CD4-positive, alpha-beta T cell treated with Interleukin-15 for 1 hour (primary cell): ENCODE results near the gene FSTL1.

Source experiments
- DNase-seq: peaks from one replicate; pipeline ENCODE4 v3.0.0-alpha.2; 2020

FSTL1 gene

GRCh38 chr3:120450600-120451271 lies at the start of gene FSTL1:
FSTL1 (minus strand) TSS chr3:120450992; CDS start chr3:120450746, 246 bp downstream.
- no peak for DNase-seq

- no peak for DNase-seq
Measured at GRCh38 chr3:120498556-120499346, 48.0 kb upstream of the FSTL1 start.

DNA sequence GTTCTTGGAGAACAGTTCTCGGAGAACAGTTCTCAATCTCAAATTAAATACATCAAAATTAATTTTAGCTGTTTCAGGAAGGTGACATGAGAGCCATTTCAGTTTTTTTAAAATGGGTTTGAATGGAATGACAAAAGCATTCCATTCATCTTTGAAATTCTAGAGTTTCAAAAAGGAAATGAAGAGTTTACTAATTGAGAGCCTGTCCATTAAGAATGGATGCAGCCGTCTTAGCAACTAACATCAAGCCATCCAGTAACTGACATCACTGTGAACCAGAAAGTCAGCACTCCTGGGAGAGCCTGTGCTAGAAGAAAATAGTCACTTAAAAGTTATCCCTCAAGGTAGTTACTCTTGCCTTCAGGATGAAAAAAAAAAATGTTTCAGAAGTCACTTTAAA lies 47.0 kb upstream of the FSTL1 start:
- no peak for DNase-seq

DNA sequence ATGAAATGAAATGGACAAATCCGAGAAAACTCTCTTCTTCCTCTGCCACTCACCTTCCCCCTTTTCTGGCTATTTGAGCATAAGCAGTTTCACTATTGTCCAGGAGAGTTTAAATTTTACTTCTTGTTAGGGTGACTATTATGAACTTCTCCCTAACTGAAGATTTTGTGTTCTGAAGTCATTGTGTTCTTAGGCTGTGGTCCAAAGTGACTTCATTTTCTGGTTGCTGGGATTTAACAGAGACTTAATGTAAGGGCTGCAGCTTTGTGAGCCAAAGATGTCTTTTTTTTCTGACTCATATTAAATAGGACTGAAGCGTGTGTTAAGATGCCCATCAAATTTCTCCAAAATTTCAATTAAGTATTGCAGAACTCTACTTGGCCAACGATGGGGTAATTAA lies 46.5 kb upstream of the FSTL1 start:
- no peak for DNase-seq

DNA sequence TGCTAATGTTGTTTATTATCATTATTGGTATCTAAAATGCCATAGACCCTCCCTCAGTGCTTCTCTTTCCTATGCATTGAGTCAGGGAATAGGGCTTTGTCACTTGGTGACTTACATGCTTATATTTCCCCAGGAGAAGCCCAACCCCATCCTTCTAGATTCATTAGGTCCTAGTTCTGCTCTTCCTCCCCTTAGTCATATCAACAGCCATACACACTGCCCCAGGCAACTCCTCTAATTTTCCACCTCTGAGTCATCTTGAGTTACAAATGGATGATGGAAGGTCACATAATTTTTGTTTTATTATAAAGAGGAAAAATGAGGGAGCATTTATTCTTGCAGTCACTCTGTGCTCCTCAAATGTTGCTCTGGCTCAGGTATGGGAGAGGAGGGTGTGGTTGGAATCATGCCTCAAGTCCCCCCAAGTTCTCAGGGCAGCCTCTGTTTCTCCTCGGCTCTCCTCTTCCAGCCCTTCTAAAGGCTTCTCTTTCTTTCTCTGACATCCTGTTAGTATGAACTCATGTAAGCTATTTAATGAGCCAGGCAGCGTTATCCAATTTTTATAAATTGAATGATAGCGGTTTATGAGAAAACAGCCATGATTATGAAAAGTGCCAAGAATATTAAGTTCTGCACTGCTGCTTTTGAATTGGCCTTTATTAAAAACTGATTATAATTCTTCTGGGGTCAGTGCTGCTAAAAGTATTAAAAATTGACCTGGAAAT lies 45.6 kb upstream of the FSTL1 start:
- no peak for DNase-seq

- DNase-seq, result no peak
Measured at GRCh38 chr3:120495809-120496208, 45.0 kb upstream of the FSTL1 start.

GRCh38 chr3:120492103-120492502 lies 41.3 kb upstream of the FSTL1 start:
- no peak for DNase-seq

GRCh38 chr3:120489421-120489820 lies 38.6 kb upstream of the FSTL1 start:
- no peak for DNase-seq

DNA sequence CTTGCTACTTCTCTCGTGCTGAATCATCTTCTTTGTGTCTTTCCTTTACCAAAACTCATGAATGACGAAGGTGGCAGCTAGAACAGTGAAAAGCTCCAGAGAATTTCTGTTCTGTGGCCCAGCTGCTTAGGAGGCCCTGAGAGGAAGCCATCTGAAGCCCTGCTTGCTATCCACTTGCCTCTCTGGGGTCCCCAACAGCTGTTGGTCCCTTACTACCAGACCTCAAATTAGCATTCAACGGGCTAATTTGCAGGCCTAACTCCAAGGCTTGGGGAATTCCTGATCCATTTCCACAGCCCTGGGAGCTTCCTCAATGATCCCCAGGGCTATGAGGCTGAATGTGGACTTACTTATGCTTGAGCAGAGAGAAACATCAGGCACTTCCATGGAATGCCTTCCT lies 37.5 kb upstream of the FSTL1 start:
- DNase-seq, result no peak

- DNase-seq, result no peak
Measured at GRCh38 chr3:120487191-120487650, 36.4 kb upstream of the FSTL1 start.

- no peak for DNase-seq
Measured at GRCh38 chr3:120481081-120481480, 30.3 kb upstream of the FSTL1 start.

GRCh38 chr3:120477781-120478180 lies 27.0 kb upstream of the FSTL1 start:
- no peak for DNase-seq

DNA sequence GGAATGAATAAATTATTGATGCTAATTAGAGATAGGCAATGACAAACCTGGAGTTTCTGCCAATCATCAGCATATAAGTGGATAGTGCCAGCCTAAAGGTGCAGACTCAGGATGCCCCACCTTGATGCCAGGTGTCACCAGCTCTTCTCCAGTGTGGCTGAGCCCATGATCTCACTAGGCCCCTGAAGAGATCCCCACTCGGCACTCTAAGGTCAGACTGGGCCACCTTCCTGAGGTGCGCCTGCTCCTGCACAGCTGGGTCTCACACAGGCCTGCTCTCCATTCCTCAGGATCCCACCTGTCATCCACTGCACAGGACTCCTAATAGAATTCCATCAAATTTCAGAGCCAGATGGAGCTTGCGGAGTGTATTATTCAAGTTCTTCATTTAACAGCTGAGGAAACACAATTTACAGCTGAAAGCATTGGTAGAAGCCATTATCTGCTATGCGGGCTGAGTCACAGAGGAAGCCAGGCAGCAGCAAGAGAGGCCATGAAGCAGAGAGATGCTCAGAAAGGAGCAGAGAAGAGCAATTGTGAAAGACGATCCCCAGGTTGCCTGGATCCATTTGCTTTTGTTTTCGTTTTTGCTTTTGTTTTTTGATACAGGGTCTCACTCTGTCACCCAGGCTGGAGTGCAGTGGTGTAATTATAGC lies 25.1 kb upstream of the FSTL1 start:
- DNase-seq, result no peak

DNA sequence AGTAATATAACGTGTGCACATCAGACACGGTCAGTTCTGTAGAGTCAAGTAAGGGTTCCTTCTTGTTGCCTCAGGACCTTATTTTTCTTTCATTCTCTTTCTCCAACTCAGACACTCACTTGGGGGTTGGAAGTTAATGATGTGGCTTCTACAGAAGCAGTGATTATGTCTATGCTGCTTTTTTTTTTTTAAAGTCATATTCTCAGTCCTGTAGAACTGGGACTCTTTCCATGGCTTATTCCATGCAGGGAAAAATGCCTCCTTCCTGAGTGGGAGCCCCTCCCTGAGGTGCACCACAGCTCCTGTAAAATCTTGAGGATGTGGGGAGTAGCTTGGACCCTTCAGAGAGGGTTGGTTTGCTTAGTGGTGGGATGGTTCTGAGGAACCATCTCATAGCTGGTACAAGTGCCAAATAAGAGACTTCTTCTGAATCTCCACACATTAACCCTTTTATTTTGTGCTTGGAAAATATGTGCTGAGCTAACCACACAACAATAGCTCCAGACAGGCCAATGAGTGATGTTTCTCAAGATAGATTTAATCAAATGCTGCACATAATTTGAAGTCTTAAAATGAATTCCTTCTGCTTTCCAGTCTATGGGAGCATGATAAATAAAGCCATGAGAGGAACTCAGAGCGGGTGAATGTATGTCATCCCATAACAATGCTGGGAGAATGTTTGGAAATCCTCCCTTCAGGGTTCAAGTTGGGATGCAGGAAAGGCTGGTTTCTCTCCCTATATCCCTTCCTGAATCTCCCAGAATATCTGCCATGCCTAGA lies 23.3 kb upstream of the FSTL1 start:
- DNase-seq, result no peak

DNA sequence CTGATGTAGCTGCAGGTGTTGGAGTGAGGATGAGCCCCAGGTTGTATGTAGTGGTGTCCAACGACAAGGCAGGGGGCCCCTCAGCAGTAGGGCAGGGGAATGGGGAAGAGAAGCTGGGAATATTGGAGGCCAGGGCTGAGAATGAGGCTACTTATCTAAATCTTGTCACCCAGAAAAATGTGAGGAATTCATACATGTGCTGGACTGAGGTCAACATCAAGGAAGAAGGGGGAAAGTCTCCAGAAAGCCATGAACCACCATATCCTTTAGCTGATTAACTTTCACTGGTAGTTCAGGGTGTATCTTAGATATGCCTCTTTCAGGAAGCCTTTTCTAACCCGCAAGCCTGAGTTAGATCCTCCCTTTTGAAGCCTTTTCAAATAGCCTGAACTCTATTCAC lies 22.6 kb upstream of the FSTL1 start:
- no peak for DNase-seq

DNA sequence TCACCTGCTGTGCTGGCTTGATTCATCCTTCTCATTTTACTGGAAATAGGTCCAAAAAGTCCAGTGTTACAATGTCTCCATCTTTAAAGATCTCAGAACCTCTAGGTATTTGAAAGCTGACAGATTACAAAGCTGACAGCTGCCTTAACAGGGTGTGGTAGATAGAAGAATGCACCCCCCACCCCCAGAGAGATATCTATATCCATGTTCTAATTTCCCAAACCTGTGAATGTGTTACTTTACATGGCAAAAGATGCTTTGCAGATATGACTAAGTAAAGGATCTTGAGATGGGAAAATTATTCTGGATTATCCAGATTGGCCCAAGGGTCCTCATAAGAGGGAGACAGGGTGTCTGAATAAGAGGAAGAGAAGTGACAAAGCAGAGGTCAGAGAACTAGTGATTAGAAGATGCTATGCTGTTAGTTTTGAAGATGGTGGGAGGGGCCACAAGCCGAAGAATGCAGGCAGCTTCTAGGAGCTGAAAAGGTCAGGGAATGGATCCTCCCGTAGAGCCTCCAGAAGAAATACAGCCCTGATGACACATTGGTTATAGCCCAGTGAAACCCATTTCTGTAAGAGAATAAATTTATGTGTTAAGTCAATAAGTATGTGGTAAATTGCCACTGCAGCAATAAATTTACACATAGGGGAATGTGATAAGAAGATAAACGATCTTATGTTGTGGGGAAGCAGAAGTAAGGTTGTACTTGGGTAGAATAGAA lies 21.5 kb upstream of the FSTL1 start:
- DNase-seq, result no peak

GRCh38 chr3:120471643-120472042 lies 20.9 kb upstream of the FSTL1 start:
- DNase-seq, result no peak

- DNase-seq, result no peak
Measured at GRCh38 chr3:120470870-120471269, 20.1 kb upstream of the FSTL1 start.

DNA sequence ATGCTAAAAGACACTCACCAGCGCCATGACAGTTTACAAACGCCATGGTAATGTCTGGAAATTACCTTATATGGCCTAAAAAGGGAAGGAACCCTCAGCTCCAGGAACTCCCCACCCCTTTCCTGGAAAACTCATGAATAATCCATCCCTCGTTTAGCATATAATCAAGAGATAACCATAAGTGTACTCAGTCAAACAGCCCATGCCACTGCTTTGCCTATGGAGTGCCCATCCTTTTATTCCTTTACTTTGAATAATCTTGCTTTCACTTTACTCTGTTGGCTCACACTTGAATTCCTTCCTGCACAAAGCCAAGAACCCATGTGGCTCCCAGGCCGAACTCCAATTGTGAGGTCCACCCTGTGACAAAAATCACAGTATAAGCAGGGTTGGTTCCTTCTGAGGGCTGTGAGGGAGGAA lies 19.1 kb upstream of the FSTL1 start:
- DNase-seq, result no peak

- no peak for DNase-seq
Measured at GRCh38 chr3:120469440-120469839, 18.6 kb upstream of the FSTL1 start.

DNA sequence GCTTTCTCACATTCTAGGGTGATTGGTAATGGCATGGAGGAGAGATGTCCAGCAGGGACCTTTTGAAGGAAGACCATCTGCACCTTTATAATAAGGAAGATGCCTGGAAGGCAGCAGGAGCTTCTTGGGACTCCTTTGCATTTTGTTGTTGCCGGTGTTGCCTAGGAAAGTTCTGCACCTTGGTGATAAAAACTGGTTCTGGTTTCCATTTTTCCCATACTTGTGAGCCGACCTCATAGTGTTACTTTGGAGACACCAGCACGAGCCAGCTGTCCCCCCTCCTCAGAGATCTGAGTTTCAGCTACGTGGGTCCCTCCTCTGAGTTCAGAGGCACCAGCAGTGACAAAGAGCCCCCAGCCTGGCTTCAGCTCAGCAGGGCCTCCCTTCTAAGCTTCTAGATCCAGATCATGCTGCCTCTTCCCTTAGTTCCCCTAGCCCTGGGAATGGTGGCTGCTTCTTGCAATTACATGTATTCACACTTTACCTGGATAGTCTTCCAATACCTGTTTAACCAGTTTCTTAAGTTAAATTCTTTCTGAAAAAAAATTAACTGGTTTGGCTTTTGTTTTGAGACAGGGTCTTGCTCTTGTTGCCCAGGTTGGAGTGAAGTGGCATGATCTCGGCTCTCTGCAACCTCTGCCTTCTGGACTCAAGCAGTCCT lies 18.0 kb upstream of the FSTL1 start:
- DNase-seq, result no peak
